ENCODE data around the gene PMEPA1. TPM values are rescaled to one million over a fixed set of nuclear protein-coding genes. Genes with fewer than 3 reads are reported as not detected.
A peak's percentile ranks its signal among the peaks of the same experiment; 100 is the strongest.

The PMEPA1 gene
- total RNA-seq, 4 donors from 2014 or later, result 9.6 to 47.5 (median 18.9) TPM

GRCh38 chr20:57712851-57713504 lies 3.2 kb upstream of the PMEPA1 start:
- no peaks in the 10 kb centered on the region for H3K9me3 ChIP-seq
- H3K27me3 ChIP-seq, result no peaks in the 10 kb centered on the region
- peak overlapping the region in 3 of 4 donors; percentile 78 to 95 (median 93) for H3K27ac ChIP-seq
- no peaks in the 10 kb centered on the region for H3K36me3 ChIP-seq
- peaks cover 0 to 85% (median 17%) of the 10 kb centered on the region in 3 donors for H3K4me1 ChIP-seq
- H3K4me3 ChIP-seq, result no peak overlapping the region
- no peak for ATAC-seq
- WGBS, 2 donors (ENCODE audit: low coverage in 1 of 2), result 48 to 55% methylated on average over 1 to 3 of the region's 5 CpGs
- TF ChIP-seq EP300 (IDR thresholded peaks at IDR 0.05) (no peak), POLR2AphosphoS5 (IDR thresholded peaks at IDR 0.05) (no peak), POLR2A (IDR thresholded peaks at IDR 0.05) (no peak)
- TF ChIP-seq, protein P1, sequence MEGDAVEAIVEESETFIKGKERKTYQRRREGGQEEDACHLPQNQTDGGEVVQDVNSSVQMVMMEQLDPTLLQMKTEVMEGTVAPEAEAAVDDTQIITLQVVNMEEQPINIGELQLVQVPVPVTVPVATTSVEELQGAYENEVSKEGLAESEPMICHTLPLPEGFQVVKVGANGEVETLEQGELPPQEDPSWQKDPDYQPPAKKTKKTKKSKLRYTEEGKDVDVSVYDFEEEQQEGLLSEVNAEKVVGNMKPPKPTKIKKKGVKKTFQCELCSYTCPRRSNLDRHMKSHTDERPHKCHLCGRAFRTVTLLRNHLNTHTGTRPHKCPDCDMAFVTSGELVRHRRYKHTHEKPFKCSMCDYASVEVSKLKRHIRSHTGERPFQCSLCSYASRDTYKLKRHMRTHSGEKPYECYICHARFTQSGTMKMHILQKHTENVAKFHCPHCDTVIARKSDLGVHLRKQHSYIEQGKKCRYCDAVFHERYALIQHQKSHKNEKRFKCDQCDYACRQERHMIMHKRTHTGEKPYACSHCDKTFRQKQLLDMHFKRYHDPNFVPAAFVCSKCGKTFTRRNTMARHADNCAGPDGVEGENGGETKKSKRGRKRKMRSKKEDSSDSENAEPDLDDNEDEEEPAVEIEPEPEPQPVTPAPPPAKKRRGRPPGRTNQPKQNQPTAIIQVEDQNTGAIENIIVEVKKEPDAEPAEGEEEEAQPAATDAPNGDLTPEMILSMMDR (IDR thresholded peaks at IDR 0.05), result no peak

DNA sequence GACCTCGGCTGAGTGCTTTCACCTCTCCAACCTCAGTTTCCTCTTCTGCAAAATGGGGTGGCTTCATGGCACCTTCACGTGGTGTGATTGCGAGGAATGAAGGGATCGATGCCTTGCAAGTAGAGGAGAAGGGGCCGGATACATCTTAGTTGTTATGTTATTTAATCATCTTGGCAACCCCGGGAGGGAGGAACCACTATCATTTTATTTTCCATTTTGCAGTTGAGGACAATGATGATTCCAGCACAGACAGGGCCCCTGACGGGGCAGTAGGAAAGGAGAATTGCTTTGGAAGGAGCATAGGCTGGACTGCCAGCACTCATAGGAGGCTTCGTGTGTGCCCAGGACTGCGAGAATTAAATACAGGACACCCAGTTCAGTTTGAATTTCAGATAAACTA lies 2.5 kb upstream of the PMEPA1 start:
- TF ChIP-seq POLR2A (IDR thresholded peaks at IDR 0.05), result no peak
- TF ChIP-seq, protein P1 (IDR thresholded peaks at IDR 0.05), result no peak
- Histone ChIP-seq H3K9me3 (no peaks in the 10 kb centered on the region), H3K27ac (peak overlapping the region in 3 of 4 donors; percentile 78 to 95 (median 93)), H3K36me3 (no peaks in the 10 kb centered on the region), H3K4me3 (no peak overlapping the region), H3K27me3 (no peaks in the 10 kb centered on the region), H3K4me1 (peaks cover 0 to 85% (median 19%) of the 10 kb centered on the region in 3 donors)
- WGBS, 2 donors (ENCODE audit: low coverage in 1 of 2), result 52 to 62% methylated on average over 6 to 9 of the region's 9 CpGs
- no peak for ATAC-seq

DNA sequence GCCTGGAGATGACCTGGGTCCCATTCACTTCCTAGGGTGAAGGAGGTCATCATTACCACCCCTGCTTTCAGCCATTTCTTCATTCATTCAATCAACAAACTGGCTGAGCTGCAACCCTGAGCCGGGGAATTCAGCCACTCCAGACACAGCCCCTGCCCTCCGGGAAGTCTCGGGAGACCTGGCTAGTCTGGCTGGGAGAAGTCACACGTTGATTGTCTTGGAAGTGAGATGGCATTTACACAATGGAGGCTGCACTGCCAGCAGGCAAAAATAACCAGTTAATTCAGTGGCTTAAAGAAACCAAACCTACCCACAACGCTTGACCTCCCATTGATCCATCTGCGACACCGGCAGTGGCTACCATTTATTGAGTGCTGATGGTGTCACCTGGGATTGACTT lies 2.0 kb upstream of the PMEPA1 start:
- H3K4me3 ChIP-seq, result no peak overlapping the region
- no peaks in the 10 kb centered on the region for H3K27me3 ChIP-seq
- peaks cover 0 to 85% (median 19%) of the 10 kb centered on the region in 3 donors for H3K4me1 ChIP-seq
- H3K27ac ChIP-seq, result peak overlapping the region in 3 of 4 donors; percentile 86 to 95 (median 93)
- H3K36me3 ChIP-seq, result no peaks in the 10 kb centered on the region
- TF ChIP-seq EP300 (IDR thresholded peaks at IDR 0.05), result no peak
- no peak for TF ChIP-seq POLR2AphosphoS5 (IDR thresholded peaks at IDR 0.05)
- no peak for TF ChIP-seq POLR2A (IDR thresholded peaks at IDR 0.05)
- no peak for ATAC-seq
- no peaks in the 10 kb centered on the region for H3K9me3 ChIP-seq
- 40 to 100% methylated on average over 1 to 2 of the region's 7 CpGs for WGBS, 2 donors (ENCODE audit: low coverage in 1 of 2)

- Histone ChIP-seq H3K27ac (peak overlapping the region in 3 of 4 donors; percentile 86 to 95 (median 93)), H3K9me3 (no peaks in the 10 kb centered on the region), H3K4me1 (peaks cover 0 to 85% (median 19%) of the 10 kb centered on the region in 3 donors), H3K36me3 (no peaks in the 10 kb centered on the region), H3K27me3 (no peaks in the 10 kb centered on the region), H3K4me3 (peak overlapping the region in 1 of 2 donors; percentile 68)
- 52 to 60% methylated on average over 3 to 4 of the region's 8 CpGs for WGBS, 2 donors (ENCODE audit: low coverage in 1 of 2)
- TF ChIP-seq POLR2AphosphoS5 (IDR thresholded peaks at IDR 0.05), result no peak
- no peak for ATAC-seq
Measured at GRCh38 chr20:57711311-57711712, 1.5 kb upstream of the PMEPA1 start.

DNA sequence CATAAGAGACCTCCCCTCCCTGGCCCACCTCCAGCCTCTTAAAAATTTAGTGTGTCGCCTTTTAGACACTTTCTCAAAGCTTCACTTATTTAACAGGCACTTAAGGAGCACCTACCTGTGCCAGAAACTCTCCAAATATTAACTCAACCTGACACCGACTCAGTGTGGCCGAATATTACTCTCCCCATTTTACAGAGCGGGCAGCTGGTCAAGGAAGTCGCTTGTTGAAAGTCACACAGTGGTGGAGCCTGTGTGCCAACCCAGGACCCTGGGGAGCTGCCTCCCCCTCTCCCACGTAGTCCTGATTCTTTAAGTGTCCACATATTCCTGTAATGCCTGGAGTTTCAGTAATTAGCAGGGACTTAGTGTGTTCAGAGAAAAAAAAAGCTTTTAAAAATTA lies 1.0 kb upstream of the PMEPA1 start:
- Histone ChIP-seq H3K4me3 (peak overlapping the region; percentile 68 to 95), H3K27ac (peak overlapping the region; percentile 86 to 95 (median 93)), H3K9me3 (no peaks in the 10 kb centered on the region), H3K27me3 (no peaks in the 10 kb centered on the region), H3K4me1 (peaks cover 0 to 85% (median 19%) of the 10 kb centered on the region in 3 donors), H3K36me3 (no peaks in the 10 kb centered on the region)
- no peak for ATAC-seq
- TF ChIP-seq, protein P1 (IDR thresholded peaks at IDR 0.05), result no peak
- TF ChIP-seq POLR2AphosphoS5 (IDR thresholded peaks at IDR 0.05), result no peak
- no peak for TF ChIP-seq EP300 (IDR thresholded peaks at IDR 0.05)
- no peak for TF ChIP-seq POLR2A (IDR thresholded peaks at IDR 0.05)
- WGBS, 2 donors (ENCODE audit: low coverage in 1 of 2), result 13 to 17% methylated on average over 6 of the region's 6 CpGs
